ENCODE data around the gene UBE2V1.

Gene UBE2V1

DNA sequence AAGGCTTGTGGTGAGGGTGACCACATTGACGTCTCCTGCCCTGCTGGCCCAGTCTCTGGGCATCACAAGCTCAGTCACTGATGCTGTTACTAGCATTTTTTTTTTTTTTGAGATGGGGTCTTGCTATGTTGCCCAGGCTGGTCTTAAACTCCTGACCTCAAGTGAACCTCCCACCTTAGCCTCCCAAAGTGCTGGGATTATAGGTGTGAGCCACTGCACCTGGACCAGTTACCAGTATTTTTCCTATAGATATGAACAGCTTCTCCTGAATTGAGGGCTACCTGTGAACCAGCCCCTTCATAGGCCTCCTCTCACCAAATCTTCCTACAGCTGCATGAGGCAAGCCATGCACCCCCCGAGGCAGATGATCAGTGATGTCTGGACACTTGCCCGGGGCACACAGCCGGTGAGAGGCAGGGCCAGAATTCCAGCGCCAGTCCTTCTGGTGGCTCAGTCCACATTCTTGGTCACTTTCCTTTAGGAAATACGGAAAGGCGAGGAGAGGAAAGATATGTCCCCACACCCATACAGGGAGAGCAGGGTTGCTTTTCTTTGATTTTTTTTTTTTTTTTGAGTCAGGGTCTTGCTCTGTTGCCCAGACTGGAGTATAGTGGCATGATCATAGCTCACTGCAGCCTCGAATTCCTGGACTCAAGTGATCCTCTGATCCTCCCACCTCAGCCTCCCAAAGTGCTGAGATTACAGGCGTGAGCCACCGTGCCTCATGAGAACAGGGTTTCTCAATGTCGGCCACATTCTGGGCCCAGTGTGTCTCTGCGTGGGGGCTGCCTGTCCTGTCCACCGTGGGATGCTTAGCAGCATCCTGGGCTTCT, 50.7 kb downstream of the UBE2V1 start:
- no peak for DNase-seq (ENCODE audit: low read depth)

DNA sequence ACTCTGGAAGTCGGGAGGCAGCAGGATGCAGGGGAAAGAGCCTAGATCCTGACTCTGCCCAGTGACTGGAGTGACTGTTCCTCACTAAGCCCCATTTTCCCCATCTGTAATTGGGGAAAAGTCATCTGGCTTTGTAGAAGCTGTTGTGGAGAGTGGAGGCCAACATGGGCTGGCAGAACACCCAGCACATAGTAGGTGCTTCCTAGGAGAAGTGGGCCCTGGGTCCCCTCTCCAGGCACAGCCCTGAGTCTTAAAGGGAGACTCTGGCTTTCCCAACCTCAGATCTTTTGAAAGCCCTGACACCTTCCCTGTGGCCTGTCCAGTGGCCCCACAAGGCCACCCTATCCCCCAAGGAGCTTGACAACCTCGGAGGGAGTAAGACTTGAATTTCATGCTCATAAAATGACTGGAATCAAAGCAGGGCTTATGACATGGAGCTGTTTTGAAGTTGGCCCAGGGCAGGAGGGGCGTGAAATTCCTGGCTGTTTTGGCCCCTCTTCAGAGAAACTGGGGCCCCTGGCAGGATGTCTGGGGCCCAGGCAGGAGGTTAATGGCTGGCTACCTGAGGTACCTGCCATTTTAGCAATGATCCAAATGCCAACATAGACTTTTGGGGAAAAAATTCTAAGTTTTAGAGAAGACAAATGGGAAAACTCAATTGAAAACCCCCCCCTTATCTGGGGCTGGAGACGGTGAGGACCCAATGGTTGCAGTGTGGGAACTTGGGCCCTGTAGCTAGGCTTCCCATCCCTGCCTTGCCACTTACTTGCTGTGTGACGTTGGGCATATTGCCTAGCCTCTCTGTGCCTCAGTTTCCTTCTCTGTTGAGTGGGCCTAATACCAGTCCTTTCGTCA, 51.6 kb downstream of the UBE2V1 start:
- no peak for DNase-seq (ENCODE audit: low read depth)

DNA sequence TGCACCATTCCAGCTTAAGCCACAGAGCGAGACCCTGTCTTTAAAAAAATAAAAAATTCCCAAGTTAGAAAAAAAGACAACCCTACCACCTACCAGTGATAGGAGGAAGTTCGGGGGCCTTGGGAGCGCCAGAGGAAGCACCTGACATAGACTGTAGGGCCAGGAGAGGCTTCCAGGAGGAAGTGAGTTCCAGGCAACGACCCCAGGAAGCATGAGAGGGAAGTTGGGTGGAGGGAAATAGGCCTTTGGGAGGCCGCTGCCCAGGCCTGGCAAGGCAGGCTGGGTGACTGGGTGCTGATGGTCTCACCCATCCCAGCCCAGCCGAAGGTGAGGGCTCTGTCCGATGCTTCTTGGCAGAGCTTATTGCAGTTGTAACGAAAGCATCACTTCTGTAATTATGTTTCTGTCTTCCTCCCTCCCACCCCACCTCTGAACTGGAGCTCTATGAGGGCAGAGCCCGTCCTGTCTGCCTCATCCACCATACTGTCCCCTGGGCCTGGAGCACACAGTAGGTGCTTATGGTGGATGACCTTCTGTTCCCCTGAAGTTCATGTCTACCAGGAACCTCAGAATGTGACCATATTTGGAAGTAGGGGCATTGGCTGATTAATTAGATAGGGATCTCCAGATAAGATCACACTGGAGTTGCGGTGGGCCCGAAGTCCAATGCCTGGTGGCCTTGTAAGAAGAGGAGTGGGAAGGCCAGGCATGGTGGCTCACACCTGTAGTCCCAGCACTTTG, 54.1 kb downstream of the UBE2V1 start:
- DNase-seq (ENCODE audit: low read depth): no peak

DNA sequence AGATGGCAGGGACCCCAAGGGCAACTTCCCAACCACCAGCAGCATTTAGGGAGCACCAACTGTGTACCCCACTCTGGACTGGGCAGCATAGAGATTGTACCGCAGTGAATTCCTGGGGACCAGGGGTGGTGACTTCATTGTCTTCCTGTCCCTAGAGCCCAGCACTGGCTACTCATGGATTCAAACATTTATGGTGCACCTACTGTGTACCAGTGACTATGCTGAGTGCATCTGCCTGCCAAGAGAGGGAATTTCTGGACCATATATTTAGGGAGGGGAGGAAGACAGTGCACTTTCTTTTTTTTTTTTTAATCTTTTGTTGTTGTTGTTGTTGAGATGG, 55.3 kb downstream of the UBE2V1 start:
- no peak for DNase-seq (ENCODE audit: low read depth)

DNA sequence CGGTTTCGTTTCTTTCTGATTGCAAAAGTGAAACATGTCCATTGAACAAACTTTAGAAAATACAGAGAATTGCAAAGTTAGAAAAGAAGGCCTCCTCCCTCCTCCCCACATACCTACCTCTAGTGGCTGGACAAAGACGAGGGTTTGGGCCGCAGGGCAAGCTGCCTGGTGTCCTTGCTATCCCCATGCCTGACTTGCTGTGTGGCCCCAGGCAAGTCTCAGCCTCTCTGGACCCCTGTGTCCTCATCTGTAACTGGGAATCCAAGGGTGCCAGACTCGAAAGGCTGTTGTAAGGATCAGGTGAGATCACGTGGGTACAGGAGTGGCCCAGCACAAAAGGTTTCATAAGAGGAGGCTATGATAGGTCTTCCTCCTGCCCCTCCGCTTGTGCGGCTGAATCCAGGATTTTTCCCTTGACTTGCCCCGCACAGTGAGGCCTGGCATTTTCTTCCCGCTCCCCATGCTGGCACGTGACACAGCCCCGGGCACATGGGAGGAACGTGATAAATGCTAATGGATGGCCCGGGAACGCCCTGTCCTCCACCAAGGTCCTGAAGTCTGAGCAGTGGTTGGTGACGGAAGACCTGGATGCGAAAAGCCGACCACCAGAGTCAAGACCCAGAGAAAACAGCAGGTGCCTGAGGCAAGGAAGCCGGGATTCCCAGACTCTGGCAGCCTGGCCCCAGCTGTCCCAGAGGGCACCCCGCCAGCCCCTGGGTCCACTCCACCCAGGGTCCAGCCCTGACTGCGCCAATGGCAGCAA, 55.8 kb downstream of the UBE2V1 start:
- DNase-seq (ENCODE audit: low read depth): no peak

DNA sequence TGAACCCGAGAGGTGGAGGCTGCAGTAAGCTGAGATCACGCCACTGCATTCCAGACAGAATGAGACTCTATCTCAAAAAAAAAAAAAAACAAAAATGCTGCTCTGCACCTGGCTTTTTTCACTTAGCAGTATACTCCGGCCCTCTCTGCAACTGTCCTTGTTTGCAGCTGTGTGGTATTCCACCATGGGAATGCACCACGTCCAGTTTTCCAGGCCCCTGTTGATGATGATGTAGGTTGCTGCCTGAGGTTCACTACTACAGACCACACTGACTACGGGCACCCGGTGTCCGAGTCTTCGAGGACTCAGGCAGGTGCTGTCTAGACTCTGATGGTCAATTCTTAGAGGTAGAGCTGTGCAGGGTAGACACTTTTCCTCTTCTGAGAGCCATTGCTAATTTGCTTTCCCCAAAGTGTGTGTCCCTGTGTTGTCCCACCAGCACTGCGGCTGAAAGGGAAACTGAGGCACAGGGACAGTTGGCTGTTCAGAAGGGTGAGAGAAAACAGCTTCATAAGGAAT, 56.5 kb downstream of the UBE2V1 start:
- DNase-seq (ENCODE audit: low read depth): no peak

DNA sequence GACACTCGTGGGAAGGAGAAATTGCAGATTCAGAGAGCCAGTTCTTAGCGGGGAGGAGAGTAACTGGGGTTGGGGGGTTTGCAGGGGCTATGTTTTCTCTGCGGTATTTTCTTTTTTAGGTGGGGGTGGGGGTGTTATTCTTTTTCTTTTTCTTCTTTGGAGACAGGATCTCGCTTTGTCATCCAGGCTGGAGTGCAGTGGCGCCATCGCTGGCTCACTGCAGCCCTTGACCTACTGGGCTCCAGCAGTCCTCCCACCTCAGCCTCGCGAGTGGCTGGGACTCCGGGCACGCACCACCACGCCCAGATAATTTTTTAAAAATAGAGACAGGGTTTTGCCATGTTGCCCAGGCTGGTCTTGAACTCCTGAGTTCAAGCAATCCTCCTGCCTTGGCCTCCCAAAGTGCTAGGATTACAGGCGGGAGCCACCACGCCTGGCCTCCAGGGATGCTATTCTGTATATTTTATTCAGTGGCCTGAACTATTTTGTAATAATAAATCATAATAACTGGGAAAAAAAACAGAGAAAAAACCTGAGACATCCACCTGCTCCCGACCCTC, 57.3 kb downstream of the UBE2V1 start:
- no peak for DNase-seq (ENCODE audit: low read depth)

DNA sequence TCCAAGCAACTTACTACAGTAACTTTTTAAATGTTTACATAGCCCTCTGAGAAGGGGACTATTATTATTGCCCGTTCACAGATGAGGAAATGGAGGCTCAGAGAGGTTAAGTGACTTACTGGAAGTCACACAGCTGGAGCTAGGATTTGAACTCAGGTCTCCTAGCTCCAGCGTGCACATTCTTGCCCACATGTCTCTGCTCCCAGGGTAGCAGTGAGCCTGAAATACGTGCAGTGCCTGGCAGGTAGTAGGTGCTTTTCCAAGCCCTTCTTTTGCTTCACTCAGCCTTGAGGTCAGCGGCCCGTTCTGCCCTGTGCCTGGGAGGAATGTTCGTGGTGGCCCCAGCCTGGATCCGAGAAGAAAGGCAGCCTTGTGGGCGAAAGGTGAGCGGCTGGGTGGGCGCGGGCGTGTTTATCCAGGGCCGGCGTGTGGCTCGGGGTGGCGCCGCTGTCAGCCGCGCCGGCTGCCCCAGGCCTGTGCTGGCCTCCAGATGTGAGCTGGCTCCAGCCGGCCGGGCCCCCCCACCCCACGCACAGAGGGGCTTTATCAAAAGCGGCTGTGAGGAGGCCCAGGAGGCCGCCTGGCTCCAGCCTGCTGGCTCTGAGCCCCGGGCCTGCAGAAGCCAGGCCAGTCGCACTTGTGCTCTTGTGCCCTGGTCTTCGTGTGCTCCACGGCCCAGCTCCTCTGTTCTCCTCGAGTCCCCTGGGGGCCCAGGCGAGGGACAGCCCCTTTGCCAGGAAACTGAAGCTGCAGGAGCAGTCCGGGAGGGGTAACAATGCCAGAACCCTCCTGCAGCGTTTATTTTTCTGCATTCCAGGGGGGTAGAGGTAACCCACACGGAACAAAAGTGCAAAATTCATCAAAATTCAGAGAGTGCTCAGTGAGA, 58.1 kb downstream of the UBE2V1 start:
- DNase-seq (ENCODE audit: low read depth): no peak

DNA sequence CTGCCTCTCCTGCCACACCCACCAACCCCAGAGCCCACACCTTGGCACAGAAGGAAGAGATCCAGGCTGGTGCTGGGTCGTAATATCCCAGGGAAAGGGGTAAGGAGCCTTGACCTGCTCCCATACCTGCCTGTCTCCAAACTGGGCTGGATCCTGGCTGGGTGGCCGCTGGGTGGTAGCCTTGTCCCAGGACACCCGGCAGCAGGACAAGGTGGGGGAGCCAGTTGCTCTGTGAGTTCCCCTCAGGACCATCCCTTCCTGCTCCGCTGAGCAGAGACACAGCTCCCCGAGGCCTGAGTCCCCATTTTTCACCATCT, 58.8 kb downstream of the UBE2V1 start:
- no peak for DNase-seq (ENCODE audit: low read depth)

DNA sequence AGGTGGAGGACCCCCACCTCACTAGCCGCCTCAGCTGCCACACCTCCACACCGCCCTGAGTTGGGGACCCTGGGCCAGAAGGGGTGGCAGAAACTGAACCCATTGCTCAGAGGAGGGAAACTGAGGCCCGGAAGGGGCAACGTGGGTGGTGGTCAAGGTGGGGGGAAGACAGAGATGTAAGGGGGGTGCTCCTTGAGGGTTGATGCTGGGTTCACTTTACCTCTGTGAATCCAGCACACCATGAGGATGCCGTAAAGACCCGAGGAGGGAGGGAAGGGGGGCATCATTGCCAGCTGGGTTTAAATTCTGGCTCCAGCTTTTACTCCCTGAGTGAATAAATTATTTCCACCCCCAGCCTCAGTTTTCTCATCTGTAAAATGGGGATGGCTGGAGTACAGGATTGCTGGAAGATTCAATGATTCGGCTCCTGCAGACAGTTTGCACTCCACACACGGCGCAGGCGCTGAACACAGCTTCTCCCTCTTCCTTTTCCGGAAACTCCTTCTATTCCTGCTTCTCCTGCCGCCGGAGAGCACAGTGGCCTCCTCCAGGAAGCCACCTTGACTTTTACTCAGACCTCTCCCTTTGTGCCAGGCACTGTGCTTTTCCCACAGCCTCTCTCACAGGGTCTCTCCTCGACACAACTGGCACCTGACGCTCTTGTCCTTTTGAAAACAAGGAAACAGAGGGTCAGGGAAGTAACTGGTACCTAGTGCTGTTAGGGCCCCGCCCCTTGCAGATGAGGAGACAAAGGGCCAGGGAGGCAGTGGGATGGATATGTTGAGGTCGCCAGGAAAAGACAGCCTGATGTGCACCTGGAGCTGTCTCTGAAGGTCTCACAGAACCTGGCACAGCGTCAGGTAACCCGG, 59.4 kb downstream of the UBE2V1 start:
- DNase-seq (ENCODE audit: low read depth): no peak

DNA sequence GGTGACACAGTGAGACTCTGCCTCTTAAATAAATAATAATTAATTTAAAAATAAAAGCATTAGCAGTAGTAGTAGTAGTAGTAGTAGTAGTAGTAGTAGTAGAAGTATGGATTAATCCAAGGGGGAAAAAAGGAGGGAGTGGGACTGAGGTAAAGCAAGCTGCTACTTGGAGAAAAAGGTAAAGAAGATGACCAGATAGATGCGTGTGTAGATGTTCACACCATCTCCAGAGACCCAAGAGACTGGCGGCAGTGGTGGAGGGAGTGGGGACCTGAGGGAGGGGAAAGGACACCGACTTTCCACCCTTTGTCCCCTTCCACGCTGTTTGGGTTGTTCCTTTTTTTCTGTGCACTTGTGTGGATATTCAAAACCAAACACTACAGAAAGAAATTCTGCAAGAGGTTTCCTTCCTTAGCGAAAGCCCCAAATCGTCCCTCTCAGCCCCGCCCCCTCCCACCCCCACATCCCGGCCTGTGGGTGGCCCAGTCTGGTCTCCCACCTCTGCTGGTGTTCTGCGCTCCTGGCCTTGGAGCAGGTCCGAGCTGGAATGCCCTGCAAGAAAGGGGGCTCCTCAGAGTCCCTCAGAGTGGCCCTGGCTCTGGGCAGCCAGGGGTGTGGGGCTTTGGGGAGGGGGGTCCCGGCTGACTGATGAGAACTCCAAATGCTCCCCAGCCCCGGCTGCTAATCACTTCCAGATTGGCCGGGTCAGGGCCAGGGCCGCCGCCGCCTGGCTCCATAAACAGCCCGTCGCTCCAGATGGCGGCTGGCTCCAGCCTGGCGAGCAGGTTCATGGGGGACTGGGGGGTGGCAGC, 60.2 kb downstream of the UBE2V1 start:
- no peak for DNase-seq (ENCODE audit: low read depth)

DNA sequence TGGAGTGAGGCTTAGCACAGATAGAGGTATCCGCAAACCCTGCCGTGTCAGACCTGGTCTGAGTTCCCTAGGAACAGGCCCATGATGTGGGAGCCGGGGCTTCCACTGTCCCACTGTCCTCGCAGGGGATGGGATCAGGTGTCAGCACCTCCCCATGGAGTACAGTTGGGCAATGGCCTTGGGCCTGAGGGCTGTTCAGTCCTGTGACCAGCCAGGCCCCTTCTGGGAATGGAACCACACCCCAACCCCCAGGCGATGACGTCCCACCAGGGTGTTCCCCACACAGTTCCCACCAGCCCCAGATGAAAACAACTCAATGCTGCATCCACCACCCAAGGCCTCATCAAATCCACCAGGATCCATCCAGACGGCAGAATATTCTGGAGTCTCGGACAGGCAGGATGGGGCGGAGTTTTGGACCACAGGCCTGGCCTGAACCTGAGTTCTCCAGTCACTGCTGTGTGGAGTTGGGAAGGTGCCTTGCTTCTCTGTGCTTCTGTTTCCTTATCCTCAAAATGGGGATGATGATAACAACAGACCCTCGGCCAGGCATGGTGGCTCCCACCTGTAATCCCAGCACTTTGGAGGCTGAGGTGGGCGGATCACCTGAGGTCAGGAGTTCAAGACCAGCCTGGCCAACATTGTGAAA, 62.2 kb downstream of the UBE2V1 start:
- no peak for DNase-seq (ENCODE audit: low read depth)

DNA sequence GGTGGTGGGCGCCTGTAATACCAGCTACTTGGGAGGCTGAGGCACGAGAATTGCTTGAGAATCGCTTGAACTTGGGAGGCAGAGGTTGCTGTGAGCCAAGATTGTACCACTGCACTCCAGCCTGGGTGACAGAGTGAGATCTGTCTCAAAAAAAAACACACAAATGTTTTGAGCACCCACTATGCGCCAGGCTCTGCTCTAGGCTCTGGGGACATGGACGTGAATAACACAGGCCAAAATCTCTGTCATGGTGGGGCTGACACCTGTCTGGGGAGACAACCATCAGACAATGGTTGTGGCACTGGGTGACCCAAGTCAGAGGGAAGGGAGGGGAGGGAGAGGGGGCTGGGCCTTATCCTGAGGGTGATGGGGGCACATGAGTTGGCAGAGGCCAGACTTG, 62.7 kb downstream of the UBE2V1 start:
- no peak for DNase-seq (ENCODE audit: low read depth)

DNA sequence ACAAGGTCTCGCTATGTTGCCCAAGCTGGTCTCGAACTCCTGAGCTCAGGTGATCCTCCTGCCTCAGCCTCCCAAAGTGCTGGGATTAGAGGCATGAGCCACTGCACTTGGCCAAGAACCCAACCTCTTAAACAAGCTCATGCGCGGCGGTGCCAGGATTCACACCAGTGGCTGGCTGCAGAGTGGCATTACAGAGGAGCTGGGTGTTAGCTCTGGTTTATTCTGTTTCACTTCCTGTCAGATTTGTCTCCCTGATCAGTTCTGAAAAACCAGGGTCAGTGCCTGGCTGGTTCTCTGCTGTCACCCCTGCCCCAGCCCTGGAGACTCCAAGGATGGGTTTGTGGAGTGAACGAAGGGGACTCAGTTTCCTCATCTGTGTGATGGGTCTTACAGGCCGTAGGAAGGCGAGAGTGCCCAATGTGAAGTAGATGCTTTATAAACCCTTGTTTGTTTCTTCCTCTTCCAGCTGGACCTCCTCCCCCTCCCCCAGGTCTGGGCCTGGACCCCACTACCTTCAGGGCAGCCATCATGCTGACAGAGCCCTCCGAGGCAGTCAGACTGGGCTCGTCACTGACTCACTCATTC, 63.4 kb downstream of the UBE2V1 start:
- DNase-seq (ENCODE audit: low read depth): no peak

DNA sequence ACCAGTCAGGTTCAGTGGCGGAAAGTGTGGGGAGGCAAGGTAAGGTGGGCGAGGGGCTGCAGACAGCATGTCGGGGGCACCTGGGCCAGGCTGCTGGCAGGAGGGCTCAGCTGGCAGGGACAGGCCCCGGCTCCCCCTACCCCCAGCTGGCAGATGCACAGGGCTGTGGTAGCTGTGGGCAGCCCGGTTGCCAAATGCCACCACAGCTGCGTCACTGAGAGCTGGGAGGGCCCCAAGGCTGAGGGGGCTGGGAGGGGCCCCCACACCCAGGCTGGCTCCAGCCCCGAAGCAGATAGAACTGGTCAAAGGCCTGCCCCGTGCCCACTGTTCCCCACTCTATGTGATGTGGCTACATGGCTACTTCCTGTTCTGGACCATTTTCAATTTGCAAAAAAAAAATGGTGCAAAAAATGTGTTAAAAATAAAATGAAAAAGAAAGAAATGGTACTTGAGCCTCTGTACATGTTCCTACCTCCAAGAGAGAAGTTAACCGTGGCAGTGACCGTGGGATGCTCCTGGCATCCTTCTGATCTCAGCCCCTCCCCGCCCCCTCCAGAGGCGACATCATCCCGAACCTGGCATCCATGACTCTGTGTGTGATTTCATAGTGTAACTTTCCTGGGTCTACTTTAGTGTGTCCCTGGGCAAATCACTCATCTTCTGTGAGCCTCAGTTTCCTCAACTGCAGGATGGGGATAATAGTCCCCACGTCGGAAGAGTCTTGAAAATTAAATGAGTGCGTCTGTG, 64.4 kb downstream of the UBE2V1 start:
- peak; percentile 24 for DNase-seq (ENCODE audit: low read depth)

DNA sequence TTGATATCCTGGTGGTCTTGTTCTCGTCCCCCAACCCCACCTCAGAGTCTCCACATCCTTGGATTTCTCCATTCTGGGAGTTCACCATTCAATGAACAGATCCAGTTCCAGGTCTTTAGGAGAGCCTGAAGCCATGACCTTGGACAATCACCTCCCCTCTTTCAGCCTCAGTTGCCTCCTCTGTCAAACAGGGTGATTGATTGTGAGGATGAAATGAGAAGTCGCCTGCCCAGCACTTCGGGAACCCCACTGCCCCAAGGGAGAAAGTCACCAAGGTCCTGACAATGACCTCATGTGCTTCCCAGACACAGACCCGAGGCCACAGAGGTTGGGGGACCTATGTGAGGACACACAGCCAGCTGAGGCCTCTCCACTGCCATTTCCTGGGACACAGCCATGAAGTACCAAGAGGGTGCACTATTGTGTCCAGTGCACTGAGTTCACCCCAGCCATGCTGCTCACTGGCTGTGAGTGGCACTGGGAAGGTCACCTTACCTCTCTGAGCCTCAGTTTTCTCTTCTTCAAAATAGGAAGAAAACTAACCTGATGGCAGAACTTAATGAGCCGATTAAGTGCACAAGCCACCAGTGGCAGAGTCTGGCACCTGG, 68.5 kb downstream of the UBE2V1 start:
- DNase-seq (ENCODE audit: low read depth): no peak
